HG02571 (cell line): Measurements from ENCODE around the gene DNM3.

Experiments
- ATAC-seq: cut with Tn5 transposase; IDR thresholded peaks from one replicate; pipeline ENCODE4 v1.9.1; 2021; ENCODE audit warnings: mild to moderate bottlenecking, moderate library complexity; ENCODE audit not compliant: unreplicated experiment

DNM3 gene

GRCh38 chr1:171966426-171967220, 125.3 kb downstream of the DNM3 start:
- no peak for ATAC-seq

- no peak for ATAC-seq
Measured at GRCh38 chr1:171969226-171969625, 127.9 kb downstream of the DNM3 start.

- ATAC-seq, result no peak
Measured at GRCh38 chr1:171969813-171970212, 128.5 kb downstream of the DNM3 start.

- no peak for ATAC-seq
Measured at GRCh38 chr1:171972846-171973245, 131.5 kb downstream of the DNM3 start.

GRCh38 chr1:171973421-171973820, 132.1 kb downstream of the DNM3 start:
- ATAC-seq, result no peak

- no peak for ATAC-seq
Measured at GRCh38 chr1:171981303-171981702, 140.0 kb downstream of the DNM3 start.

GRCh38 chr1:171983584-171983983, 142.3 kb downstream of the DNM3 start:
- ATAC-seq, result no peak

- ATAC-seq, result no peak
Measured at GRCh38 chr1:171984262-171984661, 143.0 kb downstream of the DNM3 start.

GRCh38 chr1:171984850-171985485, 143.7 kb downstream of the DNM3 start:
- no peak for ATAC-seq

GRCh38 chr1:171985639-171986038, 144.3 kb downstream of the DNM3 start:
- no peak for ATAC-seq

- no peak for ATAC-seq
Measured at GRCh38 chr1:171988243-171988885, 147.1 kb downstream of the DNM3 start.

- ATAC-seq, result no peak
Measured at GRCh38 chr1:171990371-171990770, 149.1 kb downstream of the DNM3 start.

GRCh38 chr1:171994293-171994692, 153.0 kb downstream of the DNM3 start:
- ATAC-seq, result no peak

GRCh38 chr1:171995573-171995972, 154.3 kb downstream of the DNM3 start:
- no peak for ATAC-seq

- no peak for ATAC-seq
Measured at GRCh38 chr1:171997936-171998335, 156.6 kb downstream of the DNM3 start.

GRCh38 chr1:171998711-171999110, 157.4 kb downstream of the DNM3 start:
- ATAC-seq, result no peak

- ATAC-seq, result no peak
Measured at GRCh38 chr1:171999756-172000155, 158.5 kb downstream of the DNM3 start.

GRCh38 chr1:172001288-172001687, 160.0 kb downstream of the DNM3 start:
- ATAC-seq, result no peak

GRCh38 chr1:172002725-172003345, 161.5 kb downstream of the DNM3 start:
- ATAC-seq, result no peak

- no peak for ATAC-seq
Measured at GRCh38 chr1:172003766-172004530, 162.7 kb downstream of the DNM3 start.

GRCh38 chr1:172004671-172005070, 163.4 kb downstream of the DNM3 start:
- ATAC-seq, result no peak
